SK-N-SH treated with all-trans-retinoic acid at 6 μM for 48 hours (cell line): ENCODE results near the gene ANKS3.

Source experiments
- ATAC-seq: fragments of 200-7000 bp; cut with Tn5 transposase; 3 replicates; pipeline ENCODE4 v1.9.1; 2020; ENCODE audit warnings: mild to moderate bottlenecking, moderate library complexity
- BACH2 ChIP-seq: fragments of 250-450 bp; sonication (Bioruptor Pico); IDR thresholded peaks from 2 replicates; pipeline ENCODE4 v1.9.0; 2021; ENCODE audit warnings: mild to moderate bottlenecking, borderline replicate concordance
- GLIS3 ChIP-seq: fragments of 250-450 bp; sonication (Bioruptor Pico); IDR thresholded peaks from 2 replicates; pipeline ENCODE4 v1.5.0; 2020; ENCODE audit warnings: mild to moderate bottlenecking, moderate library complexity
- ISL1 ChIP-seq: fragments of 250-450 bp; sonication (Bioruptor Pico); IDR thresholded peaks from 2 replicates; pipeline ENCODE4 v2.1.2; 2022; ENCODE audit warnings: mild to moderate bottlenecking, moderate library complexity
- OSR1 ChIP-seq: fragments of 250-450 bp; sonication (Bioruptor Pico); IDR thresholded peaks from 2 replicates; pipeline ENCODE4 v1.8.0; 2022; ENCODE audit warnings: moderate library complexity, mild to moderate bottlenecking, inconsistent platforms
- PPARA ChIP-seq: fragments of 250-450 bp; sonication (Bioruptor Pico); IDR thresholded peaks from 2 replicates; pipeline ENCODE4 v1.5.0; 2020; ENCODE audit warnings: mild to moderate bottlenecking, borderline replicate concordance
- RARB ChIP-seq: fragments of 250-450 bp; sonication (Bioruptor Pico); IDR thresholded peaks from 2 replicates; pipeline ENCODE4 v1.8.0; 2021; ENCODE audit warnings: mild to moderate bottlenecking, moderate library complexity
- SNAI2 ChIP-seq: fragments of 250-450 bp; sonication (Bioruptor Pico); IDR thresholded peaks from 2 replicates; pipeline ENCODE4 v1.5.0; 2020; ENCODE audit warnings: mild to moderate bottlenecking, moderate library complexity
- TCF4 ChIP-seq: fragments of 250-450 bp; sonication (Bioruptor Pico); IDR thresholded peaks from 2 replicates; pipeline ENCODE4 v1.8.0; 2021; ENCODE audit warnings: mild to moderate bottlenecking, moderate library complexity, borderline replicate concordance
- TOX ChIP-seq: fragments of 250-450 bp; sonication (Bioruptor Pico); IDR thresholded peaks from 2 replicates; pipeline ENCODE4 v1.8.0; 2021; ENCODE audit warnings: mild to moderate bottlenecking, moderate library complexity, borderline replicate concordance
- ZC3H10 ChIP-seq: fragments of 250-450 bp; sonication (Bioruptor Pico); IDR thresholded peaks from 2 replicates; pipeline ENCODE4 v1.5.1; 2021; ENCODE audit warnings: mild to moderate bottlenecking, moderate library complexity
- ZFP3 ChIP-seq: fragments of 250-450 bp; sonication (Bioruptor Pico); IDR thresholded peaks from 2 replicates; pipeline ENCODE4 v1.5.0; 2020; ENCODE audit warnings: mild to moderate bottlenecking, moderate library complexity
- ZFP30 ChIP-seq: fragments of 450-650 bp; formaldehyde crosslinking; IDR thresholded peaks from 2 replicates; pipeline ENCODE4 v1.5.0; 2022; ENCODE audit warnings: mild to moderate bottlenecking, moderate library complexity
- ZNF565 ChIP-seq: fragments of 450-650 bp; formaldehyde crosslinking; conservative IDR thresholded peaks from 2 replicates; pipeline ENCODE4 v1.5.0; 2020; ENCODE audit warnings: low read depth, mild to moderate bottlenecking, moderate library complexity
- ZNF70 ChIP-seq: fragments of 450-650 bp; formaldehyde crosslinking; IDR thresholded peaks from 2 replicates; pipeline ENCODE4 v1.5.0; 2020; ENCODE audit warnings: mild to moderate bottlenecking, moderate library complexity
- ZNF8 ChIP-seq: fragments of 450-650 bp; formaldehyde crosslinking; IDR thresholded peaks from 2 replicates; pipeline ENCODE4 v1.5.0; 2020; ENCODE audit warnings: mild to moderate bottlenecking, moderate library complexity
- TF ChIP-seq, protein P1 (sequence below): fragments of 250-450 bp; sonication (Bioruptor Pico); IDR thresholded peaks from 2 replicates; pipeline ENCODE4 v1.5.0; 2020; ENCODE audit warnings: mild to moderate bottlenecking, moderate library complexity
- TF ChIP-seq, protein P2 (sequence below): fragments of 250-450 bp; sonication (Bioruptor Pico); IDR thresholded peaks from 2 replicates; pipeline ENCODE4 v1.5.1; 2021; ENCODE audit warnings: mild to moderate bottlenecking, moderate library complexity
- TF ChIP-seq, protein P3 (sequence below): fragments of 250-450 bp; sonication (Bioruptor Pico); IDR thresholded peaks from 2 replicates; pipeline ENCODE4 v1.8.0; 2021; ENCODE audit warnings: low read depth, mild to moderate bottlenecking, moderate library complexity, borderline replicate concordance
- TF ChIP-seq, protein P4 (sequence below): fragments of 250-450 bp; sonication (Bioruptor Pico); IDR thresholded peaks from 2 replicates; pipeline ENCODE4 v1.5.1; 2020; ENCODE audit warnings: low read depth, mild to moderate bottlenecking, moderate library complexity

The ANKS3 gene

GRCh38 chr16:4698321-4699045 lies 35.6 kb downstream of the ANKS3 start (continued):
- TF ChIP-seq TCF4 (CRISPR knock-in tag), result no peak
- no peak for TF ChIP-seq RARB (CRISPR knock-in tag)
- TF ChIP-seq, protein P1, sequence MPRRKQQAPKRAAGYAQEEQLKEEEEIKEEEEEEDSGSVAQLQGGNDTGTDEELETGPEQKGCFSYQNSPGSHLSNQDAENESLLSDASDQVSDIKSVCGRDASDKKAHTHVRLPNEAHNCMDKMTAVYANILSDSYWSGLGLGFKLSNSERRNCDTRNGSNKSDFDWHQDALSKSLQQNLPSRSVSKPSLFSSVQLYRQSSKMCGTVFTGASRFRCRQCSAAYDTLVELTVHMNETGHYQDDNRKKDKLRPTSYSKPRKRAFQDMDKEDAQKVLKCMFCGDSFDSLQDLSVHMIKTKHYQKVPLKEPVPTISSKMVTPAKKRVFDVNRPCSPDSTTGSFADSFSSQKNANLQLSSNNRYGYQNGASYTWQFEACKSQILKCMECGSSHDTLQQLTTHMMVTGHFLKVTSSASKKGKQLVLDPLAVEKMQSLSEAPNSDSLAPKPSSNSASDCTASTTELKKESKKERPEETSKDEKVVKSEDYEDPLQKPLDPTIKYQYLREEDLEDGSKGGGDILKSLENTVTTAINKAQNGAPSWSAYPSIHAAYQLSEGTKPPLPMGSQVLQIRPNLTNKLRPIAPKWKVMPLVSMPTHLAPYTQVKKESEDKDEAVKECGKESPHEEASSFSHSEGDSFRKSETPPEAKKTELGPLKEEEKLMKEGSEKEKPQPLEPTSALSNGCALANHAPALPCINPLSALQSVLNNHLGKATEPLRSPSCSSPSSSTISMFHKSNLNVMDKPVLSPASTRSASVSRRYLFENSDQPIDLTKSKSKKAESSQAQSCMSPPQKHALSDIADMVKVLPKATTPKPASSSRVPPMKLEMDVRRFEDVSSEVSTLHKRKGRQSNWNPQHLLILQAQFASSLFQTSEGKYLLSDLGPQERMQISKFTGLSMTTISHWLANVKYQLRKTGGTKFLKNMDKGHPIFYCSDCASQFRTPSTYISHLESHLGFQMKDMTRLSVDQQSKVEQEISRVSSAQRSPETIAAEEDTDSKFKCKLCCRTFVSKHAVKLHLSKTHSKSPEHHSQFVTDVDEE (CRISPR knock-in tag), result no peak
- no peak for TF ChIP-seq ZC3H10 (CRISPR knock-in tag)
- no peak for TF ChIP-seq TOX (CRISPR knock-in tag)
- no peak for TF ChIP-seq ZNF8 (CRISPR knock-in tag)
- no peak for TF ChIP-seq BACH2 (CRISPR knock-in tag)

GRCh38 chr16:4697848-4698291 lies 36.2 kb downstream of the ANKS3 start:
- no peak for TF ChIP-seq PPARA
- TF ChIP-seq, protein P2, sequence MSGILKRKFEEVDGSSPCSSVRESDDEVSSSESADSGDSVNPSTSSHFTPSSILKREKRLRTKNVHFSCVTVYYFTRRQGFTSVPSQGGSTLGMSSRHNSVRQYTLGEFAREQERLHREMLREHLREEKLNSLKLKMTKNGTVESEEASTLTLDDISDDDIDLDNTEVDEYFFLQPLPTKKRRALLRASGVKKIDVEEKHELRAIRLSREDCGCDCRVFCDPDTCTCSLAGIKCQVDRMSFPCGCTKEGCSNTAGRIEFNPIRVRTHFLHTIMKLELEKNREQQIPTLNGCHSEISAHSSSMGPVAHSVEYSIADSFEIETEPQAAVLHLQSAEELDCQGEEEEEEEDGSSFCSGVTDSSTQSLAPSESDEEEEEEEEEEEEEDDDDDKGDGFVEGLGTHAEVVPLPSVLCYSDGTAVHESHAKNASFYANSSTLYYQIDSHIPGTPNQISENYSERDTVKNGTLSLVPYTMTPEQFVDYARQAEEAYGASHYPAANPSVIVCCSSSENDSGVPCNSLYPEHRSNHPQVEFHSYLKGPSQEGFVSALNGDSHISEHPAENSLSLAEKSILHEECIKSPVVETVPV (CRISPR knock-in tag), result no peak
- no peak for TF ChIP-seq OSR1
- TF ChIP-seq, protein P1 (CRISPR knock-in tag), result no peak
- TF ChIP-seq, protein P3, sequence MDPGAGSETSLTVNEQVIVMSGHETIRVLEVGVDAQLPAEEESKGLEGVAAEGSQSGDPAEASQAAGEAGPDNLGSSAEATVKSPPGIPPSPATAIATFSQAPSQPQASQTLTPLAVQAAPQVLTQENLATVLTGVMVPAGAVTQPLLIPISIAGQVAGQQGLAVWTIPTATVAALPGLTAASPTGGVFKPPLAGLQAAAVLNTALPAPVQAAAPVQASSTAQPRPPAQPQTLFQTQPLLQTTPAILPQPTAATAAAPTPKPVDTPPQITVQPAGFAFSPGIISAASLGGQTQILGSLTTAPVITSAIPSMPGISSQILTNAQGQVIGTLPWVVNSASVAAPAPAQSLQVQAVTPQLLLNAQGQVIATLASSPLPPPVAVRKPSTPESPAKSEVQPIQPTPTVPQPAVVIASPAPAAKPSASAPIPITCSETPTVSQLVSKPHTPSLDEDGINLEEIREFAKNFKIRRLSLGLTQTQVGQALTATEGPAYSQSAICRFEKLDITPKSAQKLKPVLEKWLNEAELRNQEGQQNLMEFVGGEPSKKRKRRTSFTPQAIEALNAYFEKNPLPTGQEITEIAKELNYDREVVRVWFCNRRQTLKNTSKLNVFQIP (CRISPR knock-in tag), result no peak
- no peak for TF ChIP-seq ZNF70 (CRISPR knock-in tag)
- no peak for TF ChIP-seq RARB (CRISPR knock-in tag)
- TF ChIP-seq ZFP30, result no peak
- TF ChIP-seq, all 23 proteins: peak for 0
- no peak for ATAC-seq

GRCh38 chr16:4696905-4697847 lies 36.9 kb downstream of the ANKS3 start:
- no peak for TF ChIP-seq SNAI2 (CRISPR knock-in tag)
- TF ChIP-seq ZNF8 (CRISPR knock-in tag), result no peak
- TF ChIP-seq ZNF565 (CRISPR knock-in tag), result no peak
- no peak for TF ChIP-seq ZNF70 (CRISPR knock-in tag)
- TF ChIP-seq, protein P4, sequence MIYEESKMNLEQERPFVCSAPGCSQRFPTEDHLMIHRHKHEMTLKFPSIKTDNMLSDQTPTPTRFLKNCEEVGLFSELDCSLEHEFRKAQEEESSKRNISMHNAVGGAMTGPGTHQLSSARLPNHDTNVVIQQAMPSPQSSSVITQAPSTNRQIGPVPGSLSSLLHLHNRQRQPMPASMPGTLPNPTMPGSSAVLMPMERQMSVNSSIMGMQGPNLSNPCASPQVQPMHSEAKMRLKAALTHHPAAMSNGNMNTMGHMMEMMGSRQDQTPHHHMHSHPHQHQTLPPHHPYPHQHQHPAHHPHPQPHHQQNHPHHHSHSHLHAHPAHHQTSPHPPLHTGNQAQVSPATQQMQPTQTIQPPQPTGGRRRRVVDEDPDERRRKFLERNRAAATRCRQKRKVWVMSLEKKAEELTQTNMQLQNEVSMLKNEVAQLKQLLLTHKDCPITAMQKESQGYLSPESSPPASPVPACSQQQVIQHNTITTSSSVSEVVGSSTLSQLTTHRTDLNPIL (CRISPR knock-in tag), result no peak
- TF ChIP-seq ZFP30, result no peak
- TF ChIP-seq RARB (CRISPR knock-in tag), result no peak
- no peak for TF ChIP-seq ISL1 (CRISPR knock-in tag)
- no peak for TF ChIP-seq BACH2 (CRISPR knock-in tag)
- TF ChIP-seq ZFP3, result no peak
- TF ChIP-seq GLIS3 (CRISPR knock-in tag), result no peak
- TF ChIP-seq, protein P3 (CRISPR knock-in tag), result no peak
- ATAC-seq, result no peak
